ENCODE results near the gene CISD1. TPM values are rescaled to one million over a fixed set of nuclear protein-coding genes. Genes with fewer than 3 reads are reported as not detected.
A peak's percentile ranks its signal among the peaks of the same experiment; 100 is the strongest.

Gene CISD1
- total RNA-seq, 1 experiment from 2014 or later = 32.7 TPM

DNA sequence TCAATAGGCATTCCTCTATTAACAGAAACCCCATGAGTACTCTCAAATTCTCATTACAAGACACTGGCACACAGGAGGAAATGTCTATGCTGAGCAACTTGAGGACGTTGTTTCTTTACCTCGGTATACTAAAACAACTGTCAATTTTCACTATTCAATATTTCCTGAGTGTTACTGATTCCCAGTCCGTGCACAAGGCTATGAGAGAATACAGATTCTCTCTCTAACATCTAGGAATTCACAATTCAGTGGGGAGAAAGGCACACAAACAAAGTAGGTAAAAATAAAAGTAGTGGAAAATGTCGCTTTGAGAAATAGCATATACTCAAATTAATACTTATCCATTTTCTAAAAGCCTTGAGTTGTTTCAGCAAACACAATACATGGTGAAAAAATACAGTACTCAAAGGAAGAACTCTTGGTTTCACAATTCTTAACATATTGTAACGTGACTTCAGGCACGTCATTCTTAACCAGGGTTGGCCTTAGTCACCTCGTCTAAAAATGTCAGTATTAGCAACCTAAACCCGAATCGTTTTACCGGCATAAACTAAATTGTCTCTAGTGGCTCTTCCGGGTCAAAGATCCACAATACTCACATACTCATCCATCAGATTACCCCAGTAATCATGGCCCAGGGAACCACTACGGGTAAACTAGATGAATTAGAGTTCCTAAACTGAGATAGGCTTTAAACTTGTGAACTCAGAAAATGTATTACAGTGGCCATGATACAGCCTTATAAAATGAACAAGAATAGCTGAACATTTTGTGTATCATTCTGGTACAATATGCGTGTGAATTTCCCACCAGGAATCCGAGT lies 2.7 kb upstream of the CISD1 start:
- peak; percentile 41 for DNase-seq (ENCODE audit: low read depth)

DNA sequence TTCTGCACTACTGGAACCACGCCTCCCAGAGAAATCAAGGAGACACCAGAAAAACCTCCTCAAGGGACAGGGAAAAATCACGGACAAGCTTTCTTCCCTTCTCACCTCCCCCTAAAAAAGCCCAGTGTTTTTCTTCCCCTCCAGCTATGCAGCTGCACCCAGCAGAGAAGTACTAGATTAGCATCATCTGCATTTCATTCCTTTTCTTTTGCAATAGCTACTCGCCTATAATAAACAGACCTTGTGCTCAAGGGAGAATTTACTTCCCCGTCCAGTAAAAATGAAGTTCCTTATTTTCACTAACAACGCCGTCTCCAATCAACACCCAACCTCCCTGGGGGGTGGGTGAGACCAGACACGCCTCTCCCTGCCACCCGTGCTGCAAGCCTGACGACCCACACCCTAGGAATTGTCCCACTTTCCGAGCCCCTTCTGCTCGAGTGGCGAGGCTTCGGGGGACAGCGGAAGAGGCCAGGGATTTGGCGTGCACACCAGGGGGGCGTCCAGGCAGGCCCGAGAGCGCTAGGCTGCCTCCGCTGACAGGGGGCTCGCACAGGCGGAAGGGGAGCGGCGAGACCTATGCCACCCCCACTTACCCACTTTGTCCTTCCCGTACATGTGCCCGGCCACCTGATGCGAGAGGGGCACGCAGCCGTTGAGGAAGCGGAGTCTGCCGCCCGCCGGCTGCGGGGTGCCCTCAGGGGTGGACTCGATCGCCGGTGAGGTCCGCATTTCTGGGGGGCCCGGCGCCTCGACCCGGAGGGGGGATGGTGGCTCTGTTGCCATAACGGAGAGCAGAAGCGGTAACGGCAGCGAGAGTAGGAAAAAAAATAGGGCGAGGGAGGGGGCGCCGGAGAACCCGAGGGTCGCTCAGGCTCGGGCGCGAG lies 1.9 kb upstream of the CISD1 start:
- peak; percentile 39 for DNase-seq (ENCODE audit: low read depth)

GRCh38 chr10:58267713-58268453 lies 1.1 kb upstream of the CISD1 start, which contains the start of gene IPMK:
IPMK (minus strand) TSS chr10:58267894; CDS start chr10:58267611, 283 bp downstream.
- peak; percentile 94 for DNase-seq (ENCODE audit: low read depth)

DNA sequence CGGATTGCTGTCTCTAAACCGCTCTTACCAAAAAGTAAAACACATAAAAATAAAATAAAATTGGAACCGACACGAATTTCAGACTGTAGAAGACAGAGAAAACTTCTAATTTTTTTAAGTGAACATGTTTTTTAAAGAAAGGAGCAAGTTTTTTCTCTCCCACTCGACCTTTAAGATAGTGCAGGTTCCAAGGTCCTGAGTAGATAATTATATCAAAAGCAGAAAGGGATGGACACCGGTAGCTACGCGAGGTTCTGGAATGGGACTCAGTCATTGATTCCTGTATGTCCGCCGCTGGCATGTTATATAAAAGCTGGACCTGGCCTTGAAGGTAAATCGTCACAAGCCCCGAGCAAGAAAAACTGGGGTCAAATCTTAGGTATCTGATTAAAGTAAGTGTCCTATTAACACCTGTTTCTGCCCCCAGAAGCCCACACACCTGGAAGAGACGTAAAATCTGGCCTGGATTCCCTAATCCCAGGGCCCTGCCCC lies 462 bp upstream of the CISD1 start:
- DNase-seq (ENCODE audit: low read depth) = no peak

GRCh38 chr10:58269782-58270290 lies 874 bp downstream of the CISD1 start:
- DNase-seq (ENCODE audit: low read depth) = no peak

DNA sequence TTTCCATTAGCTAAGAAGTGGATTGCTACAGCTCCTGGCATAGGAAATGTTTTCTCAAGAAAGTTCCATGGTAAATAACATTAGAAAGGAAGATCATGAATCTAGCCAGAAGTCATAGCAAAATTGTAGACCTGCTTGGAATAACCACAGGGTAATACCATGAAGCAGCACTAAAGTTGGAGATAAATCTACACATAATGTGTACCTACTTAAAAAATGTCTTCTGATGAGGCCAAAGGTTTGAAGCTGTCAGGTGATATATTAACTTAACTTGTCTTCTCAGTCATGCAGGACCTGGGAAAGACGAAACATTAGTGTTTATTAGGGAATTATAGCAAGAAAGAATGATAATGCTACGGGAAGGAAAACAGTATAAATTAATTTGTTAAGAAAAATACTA lies 6.3 kb downstream of the CISD1 start:
- DNase-seq (ENCODE audit: low read depth) = no peak

DNA sequence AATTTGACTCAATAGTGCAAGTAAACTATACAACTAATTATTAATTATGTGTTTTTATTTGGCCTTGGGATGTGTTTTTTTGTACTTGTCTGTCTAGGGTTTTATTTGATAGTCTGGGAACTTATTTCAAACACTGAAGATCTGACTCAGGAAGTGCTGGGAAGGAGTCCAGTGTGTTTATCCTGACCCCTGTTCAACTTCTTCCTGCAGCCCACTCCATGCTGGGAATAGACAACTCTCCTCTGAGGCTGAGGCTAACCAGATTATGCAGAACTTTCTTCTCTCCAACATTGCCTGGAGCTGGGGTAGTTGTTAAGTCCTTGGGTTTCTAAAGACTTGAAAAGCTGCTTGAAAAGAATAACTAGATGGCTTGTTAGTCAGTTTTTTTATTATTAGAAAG lies 6.9 kb downstream of the CISD1 start:
- DNase-seq (ENCODE audit: low read depth) = no peak

DNA sequence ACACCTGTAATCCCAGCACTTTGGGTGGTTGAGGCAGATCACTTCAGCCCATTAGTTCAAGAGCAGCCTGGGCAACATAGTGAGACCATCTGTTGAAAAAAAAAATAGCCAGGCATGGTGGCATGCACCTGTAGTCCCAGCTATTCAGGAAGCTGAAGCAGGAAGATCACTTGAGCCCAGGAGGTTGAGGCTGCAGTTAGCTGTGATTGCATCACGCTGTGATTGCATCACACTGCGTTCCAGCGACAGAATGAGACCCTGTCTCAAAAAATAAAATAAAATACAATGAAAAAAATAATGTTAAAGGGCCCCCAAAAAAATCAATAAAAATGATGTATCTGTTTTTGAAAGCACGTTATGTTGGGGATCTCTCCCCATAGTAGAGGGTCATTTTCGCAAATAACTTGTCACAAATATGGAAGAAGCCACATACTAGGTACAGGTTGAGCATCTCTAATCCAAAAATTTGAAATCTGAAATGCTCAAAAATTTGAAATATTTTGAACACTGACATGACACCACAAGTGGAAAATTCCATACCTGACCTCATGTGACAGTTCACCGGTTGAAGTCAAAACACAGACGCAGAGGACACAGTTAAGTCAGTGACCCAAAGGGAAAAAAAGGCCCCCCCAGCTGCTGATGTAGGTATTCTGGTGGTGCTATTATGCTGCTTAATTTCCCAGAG lies 9.5 kb downstream of the CISD1 start:
- no peak for DNase-seq (ENCODE audit: low read depth)

DNA sequence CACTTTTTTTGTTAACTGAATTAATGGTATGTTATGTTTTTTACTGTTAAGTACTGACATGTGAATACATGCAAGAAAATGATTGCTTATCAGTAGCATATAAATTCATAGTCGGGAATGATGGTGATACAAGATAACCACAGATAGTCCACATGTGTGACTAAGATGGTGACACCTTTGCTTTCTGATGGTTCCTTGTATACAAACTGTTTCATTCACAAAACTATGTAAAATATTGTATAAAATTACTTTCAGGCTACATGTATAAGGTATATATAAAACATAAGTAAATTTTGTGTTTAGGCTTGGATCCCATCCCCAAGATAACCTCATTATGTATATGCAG lies 10.0 kb downstream of the CISD1 start:
- DNase-seq (ENCODE audit: low read depth) = no peak

GRCh38 chr10:58280477-58280876 lies 11.5 kb downstream of the CISD1 start:
- no peak for DNase-seq (ENCODE audit: low read depth)

DNA sequence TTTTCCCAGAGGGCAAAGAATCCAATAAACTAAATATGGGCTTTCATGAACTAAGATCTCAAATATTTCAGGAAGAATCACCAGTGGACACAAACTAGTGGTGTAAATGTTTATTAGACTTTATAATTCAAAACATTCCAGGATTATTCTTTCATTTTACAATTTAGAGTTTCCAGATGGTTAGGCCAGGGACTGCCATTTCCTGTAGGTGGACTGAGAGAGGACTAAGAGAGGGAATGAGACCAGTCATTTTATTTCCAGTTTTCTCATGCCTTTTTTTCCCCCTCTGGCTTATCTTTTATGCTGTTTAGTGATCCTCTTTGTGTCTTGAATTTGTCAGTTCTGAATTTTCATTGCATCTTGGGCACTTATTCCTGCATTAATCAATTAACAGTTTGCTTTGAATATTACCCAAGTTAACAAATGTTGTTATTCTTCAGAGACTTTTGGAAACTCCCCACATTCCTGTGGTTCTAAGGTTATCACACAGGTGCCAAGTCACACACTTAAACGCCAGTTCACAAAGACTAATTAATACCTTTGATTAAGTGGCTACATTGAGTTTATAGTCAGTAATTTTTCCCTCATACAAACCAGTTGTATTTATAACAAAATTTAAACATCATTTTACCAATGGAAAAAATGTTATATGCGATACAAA lies 12.3 kb downstream of the CISD1 start:
- DNase-seq (ENCODE audit: low read depth) = no peak

- DNase-seq (ENCODE audit: low read depth) = no peak
These were observed 13.7 kb downstream of the CISD1 start for GRCh38 chr10:58282615-58283014.

GRCh38 chr10:58291538-58292174 lies 22.7 kb downstream of the CISD1 start:
- DNase-seq (ENCODE audit: low read depth) = peak; percentile 30

DNA sequence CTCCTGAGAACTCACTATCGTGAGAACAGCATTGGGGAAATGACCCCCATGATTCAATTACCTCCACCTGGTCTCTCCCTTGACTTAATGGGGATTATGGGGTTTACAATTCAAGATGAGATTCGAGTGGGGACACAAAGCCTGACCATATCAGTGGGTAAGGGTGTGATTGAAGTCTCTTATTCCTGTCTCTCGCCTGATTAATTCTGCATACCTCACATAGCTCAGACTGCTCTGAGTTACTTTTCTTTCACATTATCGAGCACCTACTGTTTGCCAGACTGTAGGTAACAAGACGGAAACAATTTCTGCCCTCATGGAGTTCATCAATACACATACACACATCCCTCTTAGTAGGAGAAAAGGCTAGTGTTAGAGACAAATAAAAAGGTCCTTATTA lies 25.0 kb downstream of the CISD1 start:
- no peak for DNase-seq (ENCODE audit: low read depth)

DNA sequence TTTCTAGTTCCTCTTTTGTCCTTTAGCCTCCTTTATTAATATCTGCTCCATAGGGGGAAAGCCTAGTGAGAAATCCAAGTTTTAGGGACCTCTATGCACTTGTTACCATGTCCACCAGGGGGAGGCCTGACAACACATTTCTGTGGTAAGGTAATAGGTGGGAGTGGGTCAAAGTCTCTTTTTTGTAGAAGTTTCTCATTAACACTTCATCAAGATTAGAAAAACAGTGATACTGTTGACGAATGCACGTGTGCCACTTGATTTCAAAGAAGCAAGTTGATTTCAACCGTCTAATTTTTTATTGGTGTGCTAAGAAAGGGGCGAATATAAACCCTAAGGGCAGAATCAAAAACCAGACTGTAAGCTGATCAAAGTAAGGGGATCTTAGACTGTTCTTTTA lies 30.6 kb downstream of the CISD1 start:
- DNase-seq (ENCODE audit: low read depth) = peak; percentile 48

- no peak for DNase-seq (ENCODE audit: low read depth)
These were observed 31.7 kb downstream of the CISD1 start for GRCh38 chr10:58300676-58301075.

GRCh38 chr10:58302254-58302653 lies 33.3 kb downstream of the CISD1 start:
- DNase-seq (ENCODE audit: low read depth) = no peak

DNA sequence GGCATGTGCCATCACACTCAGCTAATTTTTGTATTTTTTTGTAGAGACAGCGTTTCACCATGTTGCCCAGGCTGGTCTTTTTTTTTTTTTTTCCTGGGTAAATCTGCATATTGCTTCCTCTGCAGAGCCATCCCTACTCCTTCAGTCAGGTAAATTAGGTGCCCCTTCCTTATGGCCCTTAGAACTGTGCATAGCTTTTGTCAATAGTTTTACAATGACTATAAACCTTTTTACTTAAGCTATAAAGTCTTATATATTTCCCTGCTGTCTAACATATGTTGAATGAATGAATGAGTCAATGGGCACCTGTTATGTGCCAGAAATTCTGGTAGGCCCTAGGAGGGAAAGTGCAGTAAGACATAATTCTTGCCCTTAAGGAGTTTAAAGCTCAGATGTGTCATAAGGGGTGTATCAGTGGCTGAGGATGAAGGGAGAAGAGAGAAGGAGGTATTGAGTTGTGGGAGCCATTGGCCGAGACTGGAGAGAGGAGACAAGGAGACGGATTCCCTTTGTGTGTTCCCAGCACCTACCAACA lies 35.2 kb downstream of the CISD1 start:
- DNase-seq (ENCODE audit: low read depth) = no peak

- DNase-seq (ENCODE audit: low read depth) = no peak
These were observed 36.9 kb downstream of the CISD1 start for GRCh38 chr10:58305821-58306220.

- DNase-seq (ENCODE audit: low read depth) = no peak
These were observed 38.7 kb downstream of the CISD1 start for GRCh38 chr10:58307676-58308075.
